ENCODE data around the gene HPGD. TPM values are rescaled to one million over a fixed set of nuclear protein-coding genes. Genes with fewer than 3 reads are reported as not detected.

The HPGD gene
- total and polyA plus RNA-seq, 3 donors from 2014 or later = 2.1 to 3.0 (median 2.2) TPM

- no peaks in the 10 kb centered on the region for H3K27me3 ChIP-seq
- no peaks in the 10 kb centered on the region for H3K4me1 ChIP-seq
- H3K36me3 ChIP-seq (ENCODE audit: low read depth, missing control alignments) = no peaks in the 10 kb centered on the region
- H3K4me3 ChIP-seq = no peak overlapping the region
- no peak overlapping the region for H3K27ac ChIP-seq
- no peak for DNase-seq
- intact Hi-C loops (cut with DNase I; ENCODE audit: low total_unique reads) = no loop called here
- 68 to 84% methylated on average over 1 of the region's 1 CpG for WGBS, 2 donors
- TF ChIP-seq, protein P1, sequence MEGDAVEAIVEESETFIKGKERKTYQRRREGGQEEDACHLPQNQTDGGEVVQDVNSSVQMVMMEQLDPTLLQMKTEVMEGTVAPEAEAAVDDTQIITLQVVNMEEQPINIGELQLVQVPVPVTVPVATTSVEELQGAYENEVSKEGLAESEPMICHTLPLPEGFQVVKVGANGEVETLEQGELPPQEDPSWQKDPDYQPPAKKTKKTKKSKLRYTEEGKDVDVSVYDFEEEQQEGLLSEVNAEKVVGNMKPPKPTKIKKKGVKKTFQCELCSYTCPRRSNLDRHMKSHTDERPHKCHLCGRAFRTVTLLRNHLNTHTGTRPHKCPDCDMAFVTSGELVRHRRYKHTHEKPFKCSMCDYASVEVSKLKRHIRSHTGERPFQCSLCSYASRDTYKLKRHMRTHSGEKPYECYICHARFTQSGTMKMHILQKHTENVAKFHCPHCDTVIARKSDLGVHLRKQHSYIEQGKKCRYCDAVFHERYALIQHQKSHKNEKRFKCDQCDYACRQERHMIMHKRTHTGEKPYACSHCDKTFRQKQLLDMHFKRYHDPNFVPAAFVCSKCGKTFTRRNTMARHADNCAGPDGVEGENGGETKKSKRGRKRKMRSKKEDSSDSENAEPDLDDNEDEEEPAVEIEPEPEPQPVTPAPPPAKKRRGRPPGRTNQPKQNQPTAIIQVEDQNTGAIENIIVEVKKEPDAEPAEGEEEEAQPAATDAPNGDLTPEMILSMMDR (IDR thresholded peaks at IDR 0.05) = no peak
- TF ChIP-seq POLR2A (IDR thresholded peaks at IDR 0.05) = no peak
- H3K9me3 ChIP-seq = no peaks in the 10 kb centered on the region
These were observed 5.5 kb downstream of the HPGD start for GRCh38 chr4:174516794-174517193.

- Histone ChIP-seq H3K36me3 (ENCODE audit: low read depth, missing control alignments) (no peaks in the 10 kb centered on the region), H3K27me3 (no peaks in the 10 kb centered on the region), H3K9me3 (no peaks in the 10 kb centered on the region), H3K27ac (no peak overlapping the region), H3K4me3 (no peak overlapping the region), H3K4me1 (no peaks in the 10 kb centered on the region)
- no peak for TF ChIP-seq POLR2A (IDR thresholded peaks at IDR 0.05)
- TF ChIP-seq, protein P1 (IDR thresholded peaks at IDR 0.05) = no peak
- no peak for DNase-seq
- 72 to 73% methylated on average over 1 of the region's 1 CpG for WGBS, 2 donors
- intact Hi-C loops (cut with DNase I; ENCODE audit: low total_unique reads) = no loop called here
These were observed 5.9 kb downstream of the HPGD start for GRCh38 chr4:174516345-174516744.

DNA sequence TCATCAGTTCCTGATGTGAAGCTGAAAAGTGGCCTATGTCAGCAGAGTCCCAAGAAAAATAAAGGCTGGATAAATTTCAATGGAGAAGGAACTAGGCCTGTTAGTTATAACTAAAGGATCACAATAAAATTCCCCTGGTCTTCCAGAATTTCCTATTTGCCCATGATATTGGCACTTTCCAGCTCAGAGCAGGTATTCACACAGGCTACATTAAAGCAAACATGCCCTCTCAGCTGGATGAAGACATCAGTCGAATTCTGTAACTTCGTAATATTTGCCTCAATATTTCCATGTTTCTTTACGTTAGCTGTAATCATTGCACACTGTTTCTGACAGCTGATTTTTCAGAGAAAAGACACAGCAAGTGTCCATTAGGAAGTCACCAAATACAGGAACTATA is 9.5 kb downstream of the HPGD start:
- Histone ChIP-seq H3K36me3 (ENCODE audit: low read depth, missing control alignments) (no peaks in the 10 kb centered on the region), H3K27ac (no peak overlapping the region), H3K4me3 (no peak overlapping the region), H3K9me3 (no peaks in the 10 kb centered on the region), H3K27me3 (no peaks in the 10 kb centered on the region), H3K4me1 (no peaks in the 10 kb centered on the region)
- intact Hi-C loops (cut with DNase I; ENCODE audit: low total_unique reads) = no loop called here
- DNase-seq = no peak
- 47 to 54% methylated on average over 3 of the region's 3 CpGs for WGBS, 2 donors
- TF ChIP-seq, protein P1 (IDR thresholded peaks at IDR 0.05) = no peak
- TF ChIP-seq POLR2A (IDR thresholded peaks at IDR 0.05) = no peak

GRCh38 chr4:174505892-174506291 is 16.4 kb downstream of the HPGD start:
- Histone ChIP-seq H3K27ac (no peak overlapping the region), H3K27me3 (no peaks in the 10 kb centered on the region), H3K9me3 (no peaks in the 10 kb centered on the region), H3K4me3 (no peak overlapping the region), H3K4me1 (no peaks in the 10 kb centered on the region), H3K36me3 (ENCODE audit: low read depth, missing control alignments) (no peaks in the 10 kb centered on the region)
- 82 to 89% methylated on average over 4 of the region's 4 CpGs for WGBS, 2 donors
- intact Hi-C loops (cut with DNase I; ENCODE audit: low total_unique reads) = no loop called here
- no peak for DNase-seq
- no peak for TF ChIP-seq POLR2A (IDR thresholded peaks at IDR 0.05)
- TF ChIP-seq, protein P1 (IDR thresholded peaks at IDR 0.05) = no peak

DNA sequence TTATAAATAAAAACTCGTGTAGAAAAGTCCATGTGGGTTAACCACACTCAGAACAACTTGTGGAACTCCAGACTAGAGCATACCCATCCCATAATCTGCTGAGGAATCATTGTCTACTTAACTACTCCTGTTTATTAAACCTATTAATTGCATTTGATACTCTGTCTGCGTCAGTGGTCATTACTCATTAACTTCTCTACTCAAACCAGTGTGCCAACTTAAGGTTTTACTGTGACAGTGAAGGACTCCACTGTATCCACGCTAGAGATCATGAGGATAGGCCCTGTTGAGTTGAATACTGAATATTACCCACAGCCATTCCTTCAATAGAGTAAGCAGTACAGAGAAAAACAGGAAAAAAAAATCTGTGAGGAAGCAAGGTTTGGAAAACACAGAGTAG is 17.3 kb downstream of the HPGD start:
- Histone ChIP-seq H3K27me3 (no peaks in the 10 kb centered on the region), H3K4me1 (no peaks in the 10 kb centered on the region), H3K4me3 (no peak overlapping the region), H3K9me3 (no peaks in the 10 kb centered on the region), H3K27ac (no peak overlapping the region), H3K36me3 (ENCODE audit: low read depth, missing control alignments) (no peaks in the 10 kb centered on the region)
- WGBS, 2 donors = 76 to 85% methylated on average over 3 of the region's 3 CpGs
- TF ChIP-seq POLR2A (IDR thresholded peaks at IDR 0.05) = no peak
- TF ChIP-seq, protein P1 (IDR thresholded peaks at IDR 0.05) = no peak
- DNase-seq = no peak
- intact Hi-C loops (cut with DNase I; ENCODE audit: low total_unique reads) = no loop called here
